ENCODE data around the gene SMIM11.
"Not testable (repeated sequence)": the region's sequence is repeated elsewhere in the genome, so short reads cannot be mapped to it uniquely, and the experiment has no call there.

Gene SMIM11

DNA sequence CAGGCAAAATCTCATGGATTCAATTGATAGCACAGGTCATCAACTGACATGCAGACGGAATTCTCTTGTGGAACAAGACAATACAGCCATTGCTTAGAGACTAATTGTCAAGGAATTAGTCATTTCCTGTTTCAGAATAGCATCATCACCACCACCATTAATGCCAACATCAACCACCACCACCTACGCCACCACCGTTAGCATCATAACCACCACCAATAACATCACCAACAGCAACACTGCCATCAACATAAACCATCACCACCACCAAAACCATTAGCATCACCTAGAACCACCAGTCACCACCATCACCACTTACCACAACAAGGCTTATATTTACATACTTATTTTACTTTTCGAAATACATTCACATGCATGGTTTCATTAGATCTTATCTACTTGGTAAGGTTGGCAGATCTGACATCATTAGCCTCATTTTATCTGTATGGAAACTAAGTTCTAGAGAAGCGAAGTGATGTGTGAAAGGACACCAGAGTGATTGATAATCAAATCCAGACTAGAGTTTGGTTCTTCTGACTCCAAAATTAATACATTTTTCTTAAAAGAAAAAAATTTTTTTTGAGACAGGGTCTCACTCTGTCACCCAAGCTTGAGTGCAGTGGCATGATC, 42.3 kb downstream of the SMIM11 start:
- not testable (repeated sequence) for DNase-seq (ENCODE audit: low read depth, low spot score)

GRCh38 chr21:34423805-34424204, 48.5 kb downstream of the SMIM11 start, which contains the start of gene SMIM34:
TSS of gene SMIM34 (minus strand) at chr21:34423951. CDS start at chr21:34423839, 112 bp downstream.
- DNase-seq (ENCODE audit: low read depth, low spot score) = not testable (repeated sequence)

- DNase-seq (ENCODE audit: low read depth, low spot score) = not testable (repeated sequence)
Measured at GRCh38 chr21:34427339-34427738, 52.0 kb downstream of the SMIM11 start.

- not testable (repeated sequence) for DNase-seq (ENCODE audit: low read depth, low spot score)
Measured at GRCh38 chr21:34428441-34428840, 53.1 kb downstream of the SMIM11 start.

GRCh38 chr21:34429710-34430109, 54.4 kb downstream of the SMIM11 start:
- not testable (repeated sequence) for DNase-seq (ENCODE audit: low read depth, low spot score)

Data from activated CD4-positive, CD25-positive, alpha-beta regulatory T cell treated with anti-CD3 and anti-CD28 coated beads, Interleukin-2, amount 50 U/mL, for 16 hours (primary cell).